ENCODE data around the gene NFYC.
"Not testable (repeated sequence)": the region's sequence is repeated elsewhere in the genome, so short reads cannot be mapped to it uniquely, and the experiment has no call there.

Gene NFYC

GRCh38 chr1:40708750-40709099 lies 17.2 kb downstream of the NFYC start:
- no peak for DNase-seq

- DNase-seq, result peak; percentile 68
Measured at GRCh38 chr1:40709100-40709801, 17.7 kb downstream of the NFYC start.

DNA sequence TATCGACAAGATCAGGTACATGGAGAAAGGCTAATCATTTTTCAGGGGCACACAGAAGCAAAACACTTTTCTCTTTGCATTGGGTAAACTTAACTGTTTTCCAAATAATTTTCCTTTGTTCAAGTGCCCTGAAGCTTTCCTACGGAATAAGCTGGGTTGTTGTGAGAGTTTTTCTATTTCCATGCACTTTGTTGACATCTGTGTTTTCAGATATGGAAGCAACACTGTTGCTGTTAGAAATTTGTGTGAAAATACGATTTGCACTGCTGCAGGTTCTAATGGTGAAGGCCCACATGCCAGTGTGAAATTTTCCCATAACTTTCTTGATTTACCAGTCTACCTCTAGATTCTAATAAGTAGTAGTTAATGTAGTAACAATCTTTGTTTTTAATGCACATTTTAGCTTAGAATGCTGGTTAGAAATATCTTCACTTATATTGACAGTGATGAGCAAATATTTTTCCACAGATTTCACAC lies 18.3 kb downstream of the NFYC start:
- DNase-seq, result no peak

DNA sequence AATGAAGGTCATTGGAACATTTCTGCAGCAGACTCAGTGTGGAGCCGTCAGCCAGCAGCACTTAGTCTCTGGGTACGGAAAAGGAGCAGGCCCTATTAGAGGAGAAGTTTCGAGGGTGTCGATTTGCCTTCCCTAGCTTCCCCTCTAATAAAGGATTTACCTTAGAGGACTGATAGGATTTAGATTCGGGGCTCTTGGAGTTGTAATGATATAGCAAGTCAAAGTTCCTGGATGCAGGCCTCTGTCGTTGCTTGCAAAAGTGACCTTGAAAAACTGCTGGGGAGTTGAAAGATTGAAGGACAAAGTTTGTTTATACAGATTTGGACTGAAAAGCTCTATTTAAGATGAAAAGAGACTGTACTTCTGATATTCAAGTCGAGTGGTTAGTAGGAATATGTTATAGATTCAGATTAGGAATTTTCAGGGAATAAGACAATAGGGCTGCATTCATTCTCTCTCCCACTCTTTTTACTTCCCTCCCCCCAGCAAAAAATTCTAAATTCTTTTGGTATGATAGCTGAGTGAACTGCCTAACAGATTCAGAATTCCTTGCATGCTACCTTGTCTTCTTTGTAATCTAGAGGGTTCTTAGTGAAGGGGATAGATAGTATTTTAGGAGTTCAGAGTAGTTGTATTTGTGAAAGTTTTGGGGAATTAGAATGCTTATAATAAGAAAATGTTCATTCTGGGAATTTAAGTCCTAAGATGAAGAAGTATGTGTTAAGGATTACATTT lies 19.2 kb downstream of the NFYC start:
- no peak for DNase-seq

DNA sequence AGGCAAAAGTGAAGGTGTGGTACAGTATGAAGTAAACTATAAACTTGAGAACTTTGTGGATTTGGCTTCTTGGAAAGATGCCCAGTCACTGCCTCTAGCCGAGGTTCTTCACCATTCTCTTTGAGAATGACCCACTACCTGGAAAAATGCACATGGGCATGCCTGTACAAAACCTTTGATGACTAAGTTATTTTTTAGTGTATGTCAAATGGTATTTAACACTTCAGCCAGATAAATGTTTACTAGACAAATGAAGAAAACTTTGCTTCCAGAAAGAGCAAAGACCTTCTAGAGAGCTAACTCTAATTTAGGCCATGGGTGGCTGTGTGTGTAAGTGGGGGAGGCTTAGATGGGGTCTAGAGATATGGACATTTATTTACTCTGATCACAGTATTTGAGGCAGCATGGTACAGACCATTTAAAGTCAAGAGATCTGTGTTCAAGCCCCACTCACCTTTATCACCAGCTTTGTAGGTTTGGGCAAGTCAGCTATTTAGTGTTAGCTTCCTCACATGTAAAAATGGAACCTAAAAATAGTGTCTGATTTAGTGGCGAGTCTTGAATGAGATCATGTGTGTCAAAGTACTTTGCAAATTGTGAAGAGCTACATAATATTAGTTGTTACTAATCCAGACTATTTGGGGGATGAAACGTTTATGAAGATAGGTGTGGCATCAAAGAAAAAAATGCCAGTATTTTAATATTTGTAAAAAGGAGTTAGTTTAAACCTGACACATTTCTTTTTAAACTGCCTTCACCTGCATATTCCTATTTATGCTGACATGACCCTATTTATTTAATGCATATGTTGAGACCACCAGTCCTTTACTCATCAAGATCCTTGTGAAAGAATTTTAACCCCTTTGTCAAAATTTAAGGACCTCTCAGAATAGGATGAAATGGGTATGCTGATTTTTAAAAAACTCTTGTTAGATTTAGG lies 20.2 kb downstream of the NFYC start:
- no peak for DNase-seq

- DNase-seq, result no peak
Measured at GRCh38 chr1:40712405-40712944, 21.0 kb downstream of the NFYC start.

GRCh38 chr1:40712997-40713396 lies 21.5 kb downstream of the NFYC start:
- no peak for DNase-seq

DNA sequence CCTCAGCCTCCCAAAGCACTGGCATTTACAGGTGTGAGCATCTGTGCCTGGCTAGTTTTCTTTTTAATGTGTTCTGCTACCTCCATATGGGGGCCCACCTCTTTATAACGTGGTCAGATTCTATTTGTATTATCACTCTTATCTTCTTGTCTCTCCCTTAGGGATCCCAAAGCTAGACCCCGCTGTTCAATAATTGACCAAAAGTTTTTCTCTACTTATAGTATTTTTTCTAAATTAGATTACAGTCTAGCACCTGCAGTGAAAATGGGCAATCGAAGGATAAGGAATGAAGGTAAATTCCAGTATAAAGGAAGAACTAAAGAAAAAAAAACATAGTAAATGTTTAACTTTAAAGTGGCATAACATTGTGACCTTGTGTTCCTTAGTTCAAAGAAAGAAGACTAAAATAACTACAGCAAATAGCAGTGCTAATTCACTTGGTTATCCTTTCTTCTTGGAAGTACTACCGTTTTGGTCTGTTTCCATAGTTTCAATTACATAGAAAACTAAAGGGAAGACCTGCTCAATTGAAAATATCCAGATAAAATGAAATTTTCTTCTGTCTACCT lies 24.1 kb downstream of the NFYC start:
- DNase-seq, result no peak

DNA sequence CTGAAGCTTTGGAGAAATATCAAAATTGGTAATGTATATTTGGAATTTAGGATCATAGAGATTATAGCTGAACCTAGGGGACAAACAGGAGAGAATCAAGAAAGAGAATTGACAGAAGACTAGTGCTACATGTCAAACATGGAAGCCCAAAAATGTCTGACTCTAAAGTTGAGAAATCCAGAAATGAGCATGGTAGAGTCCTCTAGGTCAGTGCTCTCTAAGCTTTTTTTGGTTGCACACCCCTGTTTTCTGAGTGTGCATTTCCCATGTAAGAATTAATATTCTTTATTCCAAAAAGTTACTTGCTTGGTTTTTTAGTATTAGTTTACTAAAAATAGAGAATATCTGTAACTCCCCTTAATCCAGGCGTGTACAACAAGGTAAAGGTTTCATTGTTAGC lies 25.6 kb downstream of the NFYC start:
- DNase-seq, result no peak

DNA sequence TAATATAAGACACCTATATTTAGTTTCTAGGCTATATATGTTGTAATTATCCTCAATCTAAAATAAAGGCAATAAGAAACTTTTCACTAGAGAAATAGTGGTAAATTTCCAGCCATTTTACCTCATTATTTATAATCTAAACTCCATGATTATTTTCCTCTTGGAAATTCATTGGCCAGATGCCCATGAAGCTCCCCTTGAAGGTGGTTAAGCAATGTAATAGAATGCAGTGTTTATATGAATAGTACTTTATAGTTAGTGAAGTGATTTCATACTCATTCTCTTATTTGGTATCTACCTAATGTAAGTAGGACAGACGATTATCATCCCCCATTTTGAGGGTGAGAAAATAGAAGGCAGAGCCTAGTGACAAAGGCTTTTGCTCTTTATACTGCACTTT lies 26.5 kb downstream of the NFYC start:
- no peak for DNase-seq

- no peak for DNase-seq
Measured at GRCh38 chr1:40720493-40720892, 29.0 kb downstream of the NFYC start.

GRCh38 chr1:40722622-40723021 lies 31.1 kb downstream of the NFYC start:
- DNase-seq, result no peak

DNA sequence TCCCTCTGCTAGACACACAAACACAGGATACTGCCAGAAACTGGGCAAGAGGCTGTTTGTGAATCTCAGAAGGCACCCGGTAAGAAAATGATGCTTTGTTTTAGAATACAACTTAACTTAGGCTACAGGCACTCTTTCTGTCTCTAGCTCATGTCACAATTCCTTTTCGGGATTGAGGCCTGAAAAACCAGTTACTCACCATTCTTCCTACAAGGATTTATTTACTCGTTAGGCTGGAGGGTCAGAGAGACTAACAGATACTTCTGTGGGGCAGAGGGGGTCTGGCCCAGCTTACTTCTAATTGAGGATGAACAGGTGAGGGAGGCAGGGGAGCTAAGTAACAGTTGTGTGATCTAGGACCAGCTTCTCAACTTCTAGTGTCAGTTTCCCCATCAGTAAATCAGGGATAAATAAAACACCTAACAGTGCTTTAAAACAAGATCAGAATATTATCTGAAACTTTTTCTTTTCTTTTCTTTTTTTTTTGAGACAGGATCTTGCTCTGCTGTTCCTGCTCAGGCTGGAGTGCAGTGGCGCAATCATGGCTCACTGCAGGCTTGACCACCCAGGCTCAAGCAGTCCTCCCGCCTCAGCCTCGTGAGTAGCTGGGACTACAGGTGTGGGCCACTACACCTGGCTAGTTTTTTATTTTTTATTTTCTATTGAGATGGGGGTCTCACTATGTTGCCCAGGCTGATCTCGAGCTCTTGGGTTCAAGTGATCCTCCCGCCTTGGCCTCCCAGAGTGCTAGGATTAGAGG lies 31.9 kb downstream of the NFYC start:
- no peak for DNase-seq

- DNase-seq, result not testable (repeated sequence)
Measured at GRCh38 chr1:40727662-40728061, 36.2 kb downstream of the NFYC start.

DNA sequence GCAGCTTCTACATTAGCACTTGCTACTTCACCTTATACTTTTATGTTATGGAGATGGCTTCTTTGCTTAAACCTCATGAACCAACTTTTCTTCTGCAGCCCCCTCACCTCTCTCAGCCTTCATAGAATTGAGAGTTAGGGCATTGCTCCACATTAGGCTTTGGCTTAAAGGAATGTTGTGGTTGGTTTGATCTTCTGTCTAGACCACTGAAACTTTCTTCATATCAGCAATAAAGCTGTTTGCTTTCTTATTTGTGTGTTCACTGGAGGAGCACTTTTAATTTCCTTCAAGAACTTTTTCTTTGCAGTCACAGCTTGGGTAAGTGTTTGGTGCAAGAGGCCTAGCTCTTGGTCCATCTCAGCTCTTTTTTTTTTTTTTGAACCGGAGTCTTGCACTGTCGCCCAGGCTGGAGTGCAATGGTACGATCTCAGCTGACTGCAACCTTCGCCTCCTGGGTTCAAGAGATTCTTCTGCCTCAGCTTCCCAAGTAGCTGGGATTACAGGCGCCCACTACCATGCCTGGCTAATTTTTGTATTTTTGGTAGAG lies 37.9 kb downstream of the NFYC start:
- not testable (repeated sequence) for DNase-seq

GRCh38 chr1:40732756-40733301 lies 41.3 kb downstream of the NFYC start:
- DNase-seq, result no peak

DNA sequence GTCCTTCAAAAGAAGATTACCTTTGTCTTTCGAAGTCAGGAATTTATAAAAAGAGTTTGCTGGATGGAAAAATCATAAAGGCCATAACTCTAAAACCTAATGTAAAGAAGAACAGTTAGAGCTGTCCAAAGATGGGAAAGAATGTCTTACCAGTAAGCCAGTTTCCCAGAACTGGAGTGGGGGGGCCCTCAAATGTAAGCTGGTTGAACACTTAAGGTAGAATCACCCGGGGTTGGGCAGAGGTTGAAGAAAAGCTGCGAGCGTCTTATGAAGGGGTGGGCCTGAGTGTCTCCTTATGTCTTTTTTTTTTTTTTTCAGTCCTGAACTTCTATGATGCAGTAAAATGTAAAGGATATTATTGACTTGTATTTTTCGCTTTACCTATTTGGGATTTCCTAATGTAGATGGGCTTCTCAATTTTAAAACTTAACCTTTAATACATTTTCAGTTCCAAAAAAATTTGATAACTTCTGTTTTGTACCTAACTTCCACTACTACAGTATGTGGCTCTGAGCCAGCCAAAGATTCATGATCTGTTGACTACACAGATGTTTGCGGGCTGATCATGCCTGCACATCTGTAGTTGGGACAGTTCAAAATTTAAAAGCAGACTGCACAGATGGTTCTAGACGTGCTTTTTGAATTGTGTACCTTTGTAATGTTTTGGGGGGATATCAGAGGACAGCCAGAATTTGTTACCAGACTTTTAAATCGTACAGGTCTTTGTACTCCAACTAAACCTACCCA lies 43.6 kb downstream of the NFYC start:
- no peak for DNase-seq

- DNase-seq, result no peak
Measured at GRCh38 chr1:40736085-40736531, 44.6 kb downstream of the NFYC start.

- DNase-seq, result no peak
Measured at GRCh38 chr1:40738831-40739230, 47.3 kb downstream of the NFYC start.

GRCh38 chr1:40739455-40740008 lies 48.0 kb downstream of the NFYC start:
- DNase-seq, result no peak

All from activated gamma-delta T cell treated with Interleukin-2 at 50 U/mL for 16 hours (primary cell).